NK-92 (cell line): ENCODE measurements around the gene HFE.

Experiments
- DNase-seq: peaks from one replicate; lab custom pipeline; 2025; ENCODE audit not compliant: unreplicated experiment; lab: John Stamatoyannopoulos, UW

HFE gene

DNA sequence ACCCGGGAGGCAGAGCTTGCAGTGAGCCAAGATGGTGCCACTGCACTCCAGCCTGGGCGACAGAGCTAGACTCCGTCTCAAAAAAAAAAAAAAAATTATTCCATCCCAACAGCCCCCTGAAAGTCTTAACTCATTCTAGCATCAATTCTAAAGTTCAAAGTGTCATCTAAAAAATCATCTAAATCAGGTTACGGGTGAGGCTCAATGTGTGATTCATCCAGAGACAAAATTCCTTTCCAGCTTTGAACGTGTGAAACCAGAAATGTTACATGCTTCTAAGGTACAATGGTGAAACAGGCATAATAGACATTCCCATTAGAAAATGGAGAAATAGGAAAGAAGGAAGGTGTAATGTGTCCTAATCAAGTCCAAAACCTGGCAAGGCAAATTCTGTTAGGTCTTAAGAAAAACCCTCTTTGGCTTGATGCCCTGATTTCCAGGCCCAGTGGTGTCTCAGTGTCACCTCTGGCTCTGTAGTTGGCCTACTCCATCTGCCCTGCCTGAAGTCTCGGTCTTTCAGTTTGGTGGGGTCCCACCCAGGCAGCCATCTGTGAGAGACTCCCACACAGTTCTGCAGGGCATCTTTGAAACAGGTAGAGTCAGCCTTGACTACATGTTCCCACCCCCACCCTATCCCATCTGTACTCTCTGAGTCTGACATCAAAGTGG, 43.5 kb downstream of the HFE start:
- DNase-seq = no peak

DNA sequence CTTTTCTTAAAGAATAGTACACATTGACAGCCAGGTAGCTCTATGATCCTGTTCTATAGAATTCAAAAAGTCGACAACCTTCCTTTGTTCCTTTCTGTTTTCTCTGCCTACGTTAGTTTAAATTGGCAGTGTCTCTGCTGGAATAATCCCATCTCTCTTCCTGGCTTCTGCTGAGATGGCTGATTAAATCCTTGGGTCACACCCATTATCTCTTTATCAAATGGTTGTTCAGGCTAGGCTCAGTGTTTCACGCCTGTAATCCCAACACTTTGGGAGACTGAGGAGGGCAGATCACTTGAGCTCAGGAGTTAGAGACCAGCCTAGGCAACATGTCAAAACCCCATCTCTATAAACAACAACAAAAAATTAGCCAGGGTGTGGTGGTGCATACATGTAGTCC, 44.4 kb downstream of the HFE start:
- DNase-seq = no peak

DNA sequence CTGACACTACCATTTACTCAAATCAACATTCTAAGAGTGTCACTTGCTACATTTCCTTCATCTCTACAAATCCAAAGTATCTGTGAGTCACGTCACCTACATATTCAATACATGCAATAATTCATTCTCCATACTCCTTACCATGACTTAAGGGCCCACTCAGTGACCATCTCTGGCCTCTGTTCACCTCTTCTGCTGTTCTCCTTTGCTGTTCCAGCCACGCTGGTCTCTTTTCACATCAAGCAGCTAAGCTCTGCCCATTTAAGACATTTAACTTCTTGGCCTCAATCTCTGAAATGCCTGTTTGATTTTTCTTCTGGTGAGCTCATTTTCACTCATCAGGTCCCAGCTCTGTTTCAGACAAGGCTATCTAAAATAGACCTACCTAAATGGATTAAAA, 46.5 kb downstream of the HFE start:
- no peak for DNase-seq

DNA sequence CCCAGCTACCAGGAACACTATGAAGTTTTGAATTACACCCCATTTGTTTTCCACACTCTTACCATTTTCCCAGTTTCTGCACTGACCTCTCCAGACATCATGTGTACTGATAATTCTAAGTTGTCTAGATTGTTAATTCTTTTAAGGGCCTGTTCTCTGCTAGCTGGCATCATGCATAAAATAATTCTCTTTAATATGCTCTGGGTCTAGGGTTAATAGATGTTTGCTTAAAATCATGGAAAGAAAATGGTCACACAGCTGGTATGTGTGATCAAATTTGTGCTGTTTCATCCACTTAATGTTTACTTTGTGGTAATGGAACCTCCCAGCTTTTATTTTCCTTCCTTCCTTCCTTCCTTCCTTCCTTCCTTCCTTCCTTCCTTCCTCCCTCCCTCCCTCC, 49.1 kb downstream of the HFE start:
- DNase-seq = no peak

DNA sequence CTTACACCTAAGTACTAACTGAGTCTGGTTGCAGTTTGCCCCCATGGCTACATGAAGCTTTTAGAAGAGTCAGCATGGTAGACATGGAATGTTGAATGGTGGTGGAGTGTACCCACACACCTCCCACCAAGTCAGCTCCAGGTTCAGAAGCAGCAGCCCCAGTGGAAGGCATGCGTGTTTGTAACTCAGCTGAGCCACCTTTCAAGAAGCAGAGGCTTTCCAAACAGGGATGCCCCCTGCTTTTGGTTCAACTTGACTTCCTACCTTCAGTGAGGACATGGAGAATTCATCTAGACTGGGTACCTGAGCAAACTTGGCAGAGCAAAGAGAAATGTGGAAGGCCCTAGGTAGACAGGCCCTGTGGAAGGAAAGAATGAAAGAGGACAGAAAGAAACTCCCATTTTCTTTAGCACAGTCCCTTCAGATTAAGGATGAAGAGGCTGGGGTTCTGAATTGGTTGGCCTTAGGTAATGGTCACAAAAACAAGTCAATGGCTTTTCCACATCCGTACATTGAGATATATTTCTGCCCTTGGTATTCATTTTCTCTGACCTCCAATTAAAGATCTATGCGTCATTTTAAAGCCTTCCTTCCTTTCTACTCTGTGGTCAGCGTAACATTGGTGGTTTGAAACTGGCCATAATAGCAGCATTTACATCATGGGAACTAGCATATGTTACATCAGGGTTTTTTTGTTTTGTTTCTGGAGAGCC, 53.2 kb downstream of the HFE start:
- DNase-seq = no peak

DNA sequence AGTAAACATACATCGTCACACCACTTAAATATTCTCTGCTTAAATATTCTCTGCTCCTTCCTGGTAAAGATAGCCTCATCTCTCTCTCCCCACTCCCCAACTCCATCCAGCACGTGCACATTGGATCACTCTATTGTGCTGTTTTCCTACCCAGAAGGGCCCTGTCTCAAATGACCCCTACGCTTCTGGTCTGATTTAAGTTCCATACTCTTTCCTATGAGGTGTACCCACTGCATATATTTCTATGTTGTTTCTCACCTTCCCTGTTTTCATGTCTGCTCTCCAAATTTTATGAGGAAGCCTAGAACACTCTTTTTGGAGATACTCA, 53.7 kb downstream of the HFE start:
- DNase-seq = no peak

DNA sequence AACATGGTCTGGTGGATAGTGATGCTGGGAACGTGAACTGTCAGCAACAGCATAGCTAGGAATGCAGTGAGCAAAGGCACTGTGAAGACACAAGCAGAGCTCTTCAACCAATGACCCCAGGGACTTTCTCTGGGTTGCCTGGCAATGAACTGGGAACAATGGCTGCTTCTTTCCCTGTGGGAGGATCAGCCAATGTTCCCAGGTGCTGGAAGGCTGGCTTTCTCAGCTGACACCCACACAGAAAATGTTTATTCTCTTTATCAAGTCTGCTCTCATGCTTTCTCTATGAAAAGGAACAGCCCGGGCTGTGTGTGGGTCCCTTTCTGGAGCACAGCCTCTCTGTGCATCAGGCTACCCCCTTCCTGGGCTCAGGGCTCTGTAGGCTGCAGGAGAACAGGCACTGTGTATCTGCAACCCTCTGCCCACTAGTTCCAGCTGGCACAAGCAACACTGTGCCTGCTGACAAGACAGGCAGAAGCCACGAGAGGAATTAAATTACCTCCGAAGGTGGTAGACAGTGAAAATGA, 54.2 kb downstream of the HFE start:
- no peak for DNase-seq

DNA sequence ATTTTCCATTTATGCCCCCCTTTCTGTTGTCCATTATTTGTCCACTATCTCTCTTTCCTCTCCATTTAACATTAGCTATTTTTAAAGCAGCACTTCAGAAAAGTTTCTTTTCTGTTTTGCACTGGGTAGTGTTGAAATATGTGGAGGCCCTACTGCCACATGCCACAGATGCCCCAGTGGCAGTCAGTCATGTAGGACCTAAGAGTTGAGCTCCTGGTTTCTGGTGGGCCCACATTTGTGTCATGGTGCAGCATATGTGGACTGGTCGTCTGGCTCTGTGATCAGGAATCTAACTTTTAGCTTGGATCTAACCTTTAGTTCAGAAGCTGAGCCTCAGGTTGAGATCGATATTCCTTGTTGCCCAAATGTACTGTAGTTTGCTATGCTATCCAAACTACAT, 54.8 kb downstream of the HFE start:
- no peak for DNase-seq
